GM15510 (cell line): ENCODE results near the gene EIF1.

Source experiments
- POLR2A ChIP-seq: IDR thresholded peaks from 3 replicates; pipeline ENCODE4 v1.6.1; 2011; ENCODE audit warnings: borderline replicate concordance; ENCODE audit not compliant: insufficient read length; ENCODE audit errors: extremely low read depth

Gene EIF1

DNA sequence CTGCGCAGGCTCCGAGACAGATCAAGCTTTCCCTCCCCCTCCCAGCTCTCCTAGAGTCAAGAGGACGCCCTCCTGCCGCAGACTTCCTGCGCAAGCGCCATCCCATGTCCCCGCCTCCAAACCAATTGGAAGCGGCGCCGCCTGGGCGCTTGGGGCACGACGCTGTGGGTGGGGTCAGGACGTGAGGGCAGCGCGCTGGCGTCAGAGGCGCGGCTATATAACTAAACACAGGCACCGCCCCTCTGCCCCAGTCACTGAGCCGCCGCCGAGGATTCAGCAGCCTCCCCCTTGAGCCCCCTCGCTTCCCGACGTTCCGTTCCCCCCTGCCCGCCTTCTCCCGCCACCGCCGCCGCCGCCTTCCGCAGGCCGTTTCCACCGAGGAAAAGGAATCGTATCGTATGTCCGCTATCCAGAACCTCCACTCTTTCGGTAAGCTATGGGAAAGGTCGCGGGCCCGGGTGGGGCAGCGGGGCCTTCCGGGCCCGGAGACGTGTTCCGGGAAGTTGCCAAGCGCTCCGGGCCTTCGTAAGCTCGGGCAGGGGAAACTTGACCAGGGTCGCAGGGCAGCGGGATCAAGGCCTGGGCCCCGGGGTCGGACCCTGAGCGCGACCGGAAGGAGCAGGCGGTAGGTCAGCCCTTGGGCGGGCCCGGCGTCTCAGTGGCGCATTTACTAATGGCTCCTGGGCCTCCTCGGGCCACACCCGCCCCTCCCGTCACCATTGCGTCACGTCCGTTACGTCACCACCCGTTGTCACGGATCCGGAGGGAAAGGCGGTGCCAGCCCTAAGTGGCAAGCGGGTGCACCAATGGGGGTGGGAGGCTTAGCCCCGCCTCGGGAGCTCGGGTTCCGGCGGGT is at the start of gene EIF1:
TSS of gene EIF1 (plus strand) at position 245 of the 856 bp plus-strand sequence. CDS start at position 399, 154 bp downstream.
- TF ChIP-seq POLR2A = peak; percentile 99

DNA sequence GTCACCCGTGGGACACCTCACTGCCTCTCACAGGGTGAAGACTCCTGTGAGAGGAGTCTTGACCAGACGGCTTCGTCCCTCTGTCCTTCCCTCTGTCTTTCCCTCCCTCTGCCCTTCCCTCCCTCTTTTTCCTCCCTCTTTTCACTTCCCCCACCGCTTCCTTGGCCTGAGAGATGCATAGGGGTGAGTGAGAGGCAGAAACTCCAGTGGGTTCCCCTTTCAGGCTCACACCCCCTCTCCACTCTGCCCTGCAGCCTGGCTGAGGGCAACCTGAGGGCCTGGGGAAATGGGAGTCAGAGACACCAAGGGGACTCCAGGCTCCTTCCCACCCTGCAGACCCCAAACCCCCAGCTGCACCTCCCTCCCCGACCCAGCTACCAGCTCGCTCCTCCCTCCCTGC is 49.7 kb upstream of the EIF1 start:
- TF ChIP-seq POLR2A = no peak

DNA sequence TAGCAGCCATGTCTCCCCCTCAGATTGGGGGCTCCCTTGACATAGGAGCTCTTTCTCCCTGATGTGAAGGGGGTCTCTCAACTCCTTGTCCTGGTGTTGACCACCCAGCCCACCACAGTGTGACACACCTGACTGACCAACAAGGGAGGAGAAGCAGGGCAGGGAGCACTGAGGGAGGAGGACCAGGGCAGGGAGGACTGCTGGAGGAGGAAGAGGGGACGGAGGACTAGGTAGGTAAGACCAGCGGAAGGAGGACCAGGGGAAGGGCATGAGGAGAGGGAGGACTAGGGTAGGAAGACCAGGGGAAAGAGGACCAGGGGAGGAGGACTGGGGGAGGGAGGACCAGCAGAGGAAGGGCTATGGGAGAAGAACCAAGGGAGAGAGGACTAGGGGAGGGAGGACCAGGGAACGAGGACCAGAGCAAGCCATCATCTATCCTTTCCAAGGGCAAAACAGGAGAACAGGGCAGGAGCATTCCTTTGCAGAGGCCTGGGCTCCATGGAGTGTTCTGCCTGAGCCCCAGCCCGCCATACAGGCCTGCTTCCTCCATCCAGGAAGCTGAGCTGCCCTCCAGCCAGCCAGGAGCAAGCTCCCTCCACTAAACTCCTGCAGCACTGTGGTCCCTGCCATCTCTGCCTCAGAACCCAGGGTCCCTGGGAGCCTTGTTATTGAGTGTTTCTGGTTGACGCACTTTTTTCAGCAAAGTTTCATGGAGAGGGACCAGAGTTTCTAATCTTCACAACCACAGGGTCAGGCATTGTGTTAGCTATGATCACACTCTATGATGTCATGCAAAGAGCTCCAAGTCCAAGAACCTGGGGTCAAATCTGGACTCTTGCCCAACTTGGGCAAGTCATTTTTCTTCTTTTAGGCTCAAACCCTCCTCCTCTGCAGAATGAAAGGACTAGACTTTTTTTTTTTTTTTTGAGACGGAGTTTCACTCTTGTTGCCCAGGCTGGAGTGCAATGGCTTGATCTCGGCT is 48.9 kb upstream of the EIF1 start:
- TF ChIP-seq POLR2A = no peak

GRCh38 chr17:41642252-41643156 is 46.2 kb upstream of the EIF1 start:
- TF ChIP-seq POLR2A = no peak

GRCh38 chr17:41647038-41647813 is 41.5 kb upstream of the EIF1 start:
- TF ChIP-seq POLR2A = no peak

- TF ChIP-seq POLR2A = no peak
These were observed 40.7 kb upstream of the EIF1 start for GRCh38 chr17:41647940-41648410.

DNA sequence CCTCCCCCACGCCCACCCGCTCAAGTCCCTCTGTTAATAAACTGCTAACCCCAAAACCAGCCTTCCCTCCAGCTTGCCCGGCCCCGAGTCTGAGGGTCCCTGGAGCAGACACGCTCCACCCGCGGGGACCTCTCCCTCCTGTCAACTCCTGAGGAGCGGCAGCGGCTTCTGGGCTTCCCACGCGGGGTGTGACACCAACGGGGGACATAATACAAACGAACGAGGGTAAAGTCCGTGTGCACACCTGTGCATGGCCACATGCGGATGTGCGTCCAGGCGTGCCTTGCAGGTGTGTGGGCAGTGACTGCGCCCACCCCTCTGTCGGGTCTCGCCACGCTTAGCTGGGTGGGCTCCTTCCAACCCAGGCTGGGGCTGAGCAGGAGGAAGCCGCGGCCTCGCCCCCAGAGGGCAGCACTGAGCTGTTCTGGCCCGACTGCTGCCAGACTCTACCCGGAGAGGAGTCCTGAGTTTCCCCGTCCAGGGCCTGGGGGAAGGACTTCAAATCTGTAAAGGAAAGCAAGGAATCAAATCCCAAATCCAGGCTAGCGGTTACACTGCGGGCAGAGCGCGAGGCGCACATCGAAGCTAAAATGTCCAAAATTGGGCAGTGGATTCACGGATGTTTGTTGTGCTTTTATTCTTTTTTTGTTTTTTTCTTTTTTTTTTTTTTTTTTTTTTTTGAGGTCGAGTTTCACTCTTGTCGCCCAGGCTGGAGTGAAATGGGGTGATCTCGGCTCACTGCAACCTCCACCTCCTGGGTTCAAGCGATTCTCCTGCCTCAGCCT is 40.1 kb upstream of the EIF1 start:
- no peak for TF ChIP-seq POLR2A

GRCh38 chr17:41649923-41650519 is 38.7 kb upstream of the EIF1 start:
- no peak for TF ChIP-seq POLR2A

DNA sequence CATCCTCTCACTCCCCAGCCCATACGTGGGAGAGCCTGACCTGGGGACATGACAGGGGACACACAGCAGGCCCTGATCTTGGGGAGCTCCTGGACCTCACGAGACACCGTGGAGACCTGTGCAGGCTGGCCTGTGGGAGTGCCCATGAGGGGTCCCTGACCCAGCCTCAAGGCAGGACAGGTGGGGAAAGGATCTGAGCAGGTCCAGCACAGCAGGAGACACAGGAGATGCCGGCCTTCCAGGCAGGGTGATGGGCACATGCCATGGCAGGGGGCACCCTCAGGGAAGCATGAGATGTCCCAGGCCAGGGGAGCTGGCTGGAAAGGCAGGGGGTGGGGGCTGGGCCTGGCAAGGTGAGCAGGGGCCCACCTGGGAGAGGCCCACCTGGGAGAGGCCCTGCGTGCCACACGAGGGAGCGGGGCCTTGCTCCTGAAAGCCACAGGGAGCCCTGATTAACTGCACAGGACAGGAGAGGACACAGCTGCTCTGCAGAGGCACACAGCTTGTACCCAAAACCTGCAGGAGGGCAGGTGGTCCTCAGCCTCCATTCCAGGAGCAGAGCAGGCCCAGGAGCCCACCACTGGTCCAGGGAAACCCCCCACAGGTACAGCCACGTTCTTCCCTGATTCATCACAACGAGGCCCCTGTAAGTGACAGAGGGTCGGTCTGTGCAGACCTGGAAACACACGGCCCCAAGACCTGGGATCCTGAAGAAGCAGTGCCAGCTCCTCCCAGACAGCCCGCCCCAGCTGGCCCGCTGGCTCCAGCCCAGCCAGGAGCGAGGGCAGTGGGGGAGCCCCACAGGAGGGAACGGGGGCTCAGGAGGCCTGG is 37.7 kb upstream of the EIF1 start:
- TF ChIP-seq POLR2A = no peak

DNA sequence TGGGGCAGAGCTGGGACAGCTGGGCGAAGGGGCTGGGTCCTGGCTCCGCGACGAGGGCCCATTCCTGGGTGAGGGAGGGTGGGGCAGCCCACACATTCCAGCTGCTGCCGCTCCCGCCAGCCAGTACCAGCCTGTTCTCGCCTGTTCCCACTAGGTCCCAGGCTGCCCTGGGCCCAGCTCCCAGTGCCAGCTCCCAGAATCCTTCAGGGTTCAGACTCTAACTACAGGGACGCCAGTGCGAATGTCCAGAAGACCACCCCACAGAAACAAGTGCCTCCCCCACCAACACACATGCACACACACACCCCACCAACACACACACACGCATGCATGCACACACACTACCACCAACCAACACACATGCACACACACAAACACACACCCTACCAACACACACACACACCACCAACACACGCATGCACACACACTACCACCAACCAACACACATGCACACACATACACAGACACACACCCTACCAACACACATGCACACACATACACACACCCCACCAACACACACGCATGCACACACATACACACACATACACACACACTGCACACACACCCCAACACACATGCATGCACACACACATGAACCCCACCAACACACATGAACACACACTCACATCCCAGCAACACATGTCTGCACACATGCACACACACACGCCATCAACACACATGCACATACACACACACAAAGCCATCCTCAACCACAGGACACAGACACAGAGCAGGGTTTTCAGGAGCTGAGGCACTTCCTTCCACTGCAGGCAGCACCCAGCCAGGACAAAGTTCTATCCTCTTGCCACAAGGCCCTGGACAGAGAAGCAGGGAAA is 36.8 kb upstream of the EIF1 start:
- no peak for TF ChIP-seq POLR2A
